ENCODE data around the gene DLGAP4. TPM values are rescaled to one million over a fixed set of nuclear protein-coding genes. Genes with fewer than 3 reads are reported as not detected.

DLGAP4 gene
- total and polyA plus RNA-seq, 2 of the 13 experiments (the other 11 are each of a cell fraction or from before 2014, with no cell fraction given) = 15.2 to 26.7 TPM

DNA sequence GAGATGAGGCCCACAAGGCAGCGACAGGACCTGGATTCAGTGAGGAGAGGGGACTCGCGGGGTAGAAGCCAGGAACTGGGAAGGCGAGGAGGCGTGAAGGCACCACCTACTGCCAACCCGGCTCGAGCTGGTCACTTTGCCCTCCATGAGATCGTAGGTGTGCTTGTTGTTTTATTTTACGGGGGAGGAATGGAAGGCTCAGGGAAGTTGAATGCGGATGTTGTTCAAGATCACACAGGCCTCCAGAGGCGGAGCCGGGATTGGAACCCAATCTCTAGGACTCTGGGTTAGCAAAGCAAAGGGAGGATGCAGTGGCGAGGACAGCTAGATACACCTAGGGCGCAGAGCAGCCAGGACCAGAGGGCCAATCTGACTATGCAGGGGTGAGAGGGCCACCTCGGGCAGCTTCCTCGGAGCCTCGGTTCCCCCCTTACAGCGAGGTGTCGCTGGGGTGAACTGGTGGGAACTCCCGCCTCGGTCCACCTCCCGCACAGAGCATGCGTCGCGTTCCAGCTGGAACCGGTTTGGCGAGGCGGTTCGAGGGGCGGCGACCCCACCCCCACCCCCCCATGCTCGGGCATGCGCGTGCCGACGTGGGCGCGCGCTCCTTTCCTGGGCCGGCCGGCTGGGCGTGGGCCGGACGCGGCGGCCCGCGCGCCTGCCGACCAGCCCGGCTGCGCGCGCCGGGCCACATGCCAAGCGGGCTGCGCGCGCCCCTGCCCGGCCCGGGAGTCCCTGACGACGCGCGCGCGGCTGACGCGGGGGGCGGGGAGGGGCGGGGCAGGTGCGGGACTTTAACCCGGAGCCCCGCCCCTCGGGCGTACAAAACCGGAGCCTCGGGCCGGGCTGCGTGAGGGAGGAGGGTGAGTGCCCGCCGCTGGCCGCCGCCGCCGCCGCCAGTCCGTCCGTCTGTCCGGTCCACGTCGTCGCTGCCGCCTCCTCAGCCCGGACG is 154.8 kb downstream of the DLGAP4 start:
- Histone ChIP-seq H2AFZ (ENCODE audit: low read length) (peak overlapping the region; percentile 59), H3K27ac (ENCODE audit: extremely low read length, insufficient read depth, low read length) (peak overlapping the region; percentile 57), H3K9ac (ENCODE audit: insufficient read depth, low read depth, low read length) (peak overlapping the region; percentile 54), H3K4me1 (ENCODE audit: insufficient read depth, low read length) (peaks cover 52% of the 10 kb centered on the region), H3K79me2 (ENCODE audit: insufficient read depth, low read length) (peaks cover 32% of the 10 kb centered on the region), H4K20me1 (ENCODE audit: insufficient read depth, low read length) (peaks cover 24% of the 10 kb centered on the region), H3K36me3 (replicated peaks in 1 of 2; ENCODE audit: control insufficient read depth in 1 of 2, insufficient read depth in 2 of 2, low read length in 2 of 2) (peaks cover 0 to 4% of the 10 kb centered on the region in 2 experiments; a peak in 2 of 5 replicates), H3K27me3 (ENCODE audit: control insufficient read depth in 1 of 2, insufficient read depth in 2 of 2, low read length in 2 of 2) (no peaks in the 10 kb centered on the region; a peak in 1 of 5 replicates), H3K4me3 (replicated peaks in 1 of 3; ENCODE audit: insufficient read depth in 1 of 3, low read depth in 2 of 3, low read length in 3 of 3) (peak overlapping the region in 2 of 3 experiments; percentile 71 to 90; a peak in 4 of 6 replicates), H3K9me3 (ENCODE audit: low read length) (no peaks in the 10 kb centered on the region), H3K4me2 (ENCODE audit: low read depth, low read length) (peak overlapping the region; percentile 96)
- ATAC-seq (peak; percentile 63), FAIRE-seq (no peak), DNase-seq (ENCODE audit: low spot score) (peak; percentile 89)
- in situ Hi-C loops (cut with HindIII; ENCODE audit: extremely low pct_ligation_motif_present, low pct_unique_long_range_greater_than_20kb) = no loop called here
- CTCF ChIA-PET (ENCODE audit: low intra/inter-chr PET ratio, low total read pairs) = no interaction called here
- POLR2A ChIA-PET = interaction anchor here (1.0 to 1.2 kb wide), 5 partner anchors 11 to 313 kb away, joined by 3 to 5 read pairs (median 3); partner anchors contain the start of gene TGIF2
- 37% methylated on average over 32 of the region's 96 CpGs for WGBS (ENCODE audit: low lambda C conversion rate)
- BruUV-seq (replicated peaks) = no TSS peak
- intact Hi-C loops (cut with micrococcal nuclease; ENCODE audit: unreplicated experiment) = loop anchor here (10.0 kb wide), 1 partner anchor 114 kb away; the partner anchor contains the start of gene TGIF2
- TF ChIP-seq ARNT2 (CRISPR knock-in tag; IDR thresholded peaks at IDR 0.05; ENCODE audit: low read depth) = 0 out of 2 replicates have a peak, but pooled peaks have one; percentile 29
- no peak for TF ChIP-seq KIAA2018 (CRISPR knock-in tag; IDR thresholded peaks at IDR 0.05; ENCODE audit: borderline replicate concordance)
- TF ChIP-seq USF2 (IDR thresholded peaks at IDR 0.05; ENCODE audit: low read depth, low read length) = no peak
- TF ChIP-seq USF2 (CRISPR knock-in tag; IDR thresholded peaks at IDR 0.05; ENCODE audit: borderline replicate concordance) = no peak
- TF ChIP-seq ZNF124 (CRISPR knock-in tag; IDR thresholded peaks at IDR 0.05) = no peak; the same call in 1 of the 2 replicates
- no peak; the same call in 1 of the 2 replicates for TF ChIP-seq KMT2A (CRISPR knock-in tag; IDR thresholded peaks at IDR 0.05)
- no peak for TF ChIP-seq ATRX (CRISPR knock-in tag; IDR thresholded peaks at IDR 0.05; ENCODE audit: borderline replicate concordance)

All from HepG2 (cell line).